CD4-positive, alpha-beta T cell treated with Interleukin-17A for 1 hour (primary cell): ENCODE data around the gene SAMD4B.
"Not testable (repeated sequence)": the region's sequence is repeated elsewhere in the genome, so short reads cannot be mapped to it uniquely, and the experiment has no call there.

Experiments
- DNase-seq: peaks from one replicate; pipeline ENCODE4 v3.0.0-alpha.2; 2020

SAMD4B gene, protein sequence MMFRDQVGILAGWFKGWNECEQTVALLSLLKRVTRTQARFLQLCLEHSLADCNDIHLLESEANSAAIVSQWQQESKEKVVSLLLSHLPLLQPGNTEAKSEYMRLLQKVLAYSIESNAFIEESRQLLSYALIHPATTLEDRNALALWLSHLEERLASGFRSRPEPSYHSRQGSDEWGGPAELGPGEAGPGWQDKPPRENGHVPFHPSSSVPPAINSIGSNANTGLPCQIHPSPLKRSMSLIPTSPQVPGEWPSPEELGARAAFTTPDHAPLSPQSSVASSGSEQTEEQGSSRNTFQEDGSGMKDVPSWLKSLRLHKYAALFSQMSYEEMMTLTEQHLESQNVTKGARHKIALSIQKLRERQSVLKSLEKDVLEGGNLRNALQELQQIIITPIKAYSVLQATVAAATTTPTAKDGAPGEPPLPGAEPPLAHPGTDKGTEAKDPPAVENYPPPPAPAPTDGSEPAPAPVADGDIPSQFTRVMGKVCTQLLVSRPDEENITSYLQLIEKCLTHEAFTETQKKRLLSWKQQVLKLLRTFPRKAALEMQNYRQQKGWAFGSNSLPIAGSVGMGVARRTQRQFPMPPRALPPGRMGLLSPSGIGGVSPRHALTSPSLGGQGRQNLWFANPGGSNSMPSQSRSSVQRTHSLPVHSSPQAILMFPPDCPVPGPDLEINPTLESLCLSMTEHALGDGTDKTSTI

DNA sequence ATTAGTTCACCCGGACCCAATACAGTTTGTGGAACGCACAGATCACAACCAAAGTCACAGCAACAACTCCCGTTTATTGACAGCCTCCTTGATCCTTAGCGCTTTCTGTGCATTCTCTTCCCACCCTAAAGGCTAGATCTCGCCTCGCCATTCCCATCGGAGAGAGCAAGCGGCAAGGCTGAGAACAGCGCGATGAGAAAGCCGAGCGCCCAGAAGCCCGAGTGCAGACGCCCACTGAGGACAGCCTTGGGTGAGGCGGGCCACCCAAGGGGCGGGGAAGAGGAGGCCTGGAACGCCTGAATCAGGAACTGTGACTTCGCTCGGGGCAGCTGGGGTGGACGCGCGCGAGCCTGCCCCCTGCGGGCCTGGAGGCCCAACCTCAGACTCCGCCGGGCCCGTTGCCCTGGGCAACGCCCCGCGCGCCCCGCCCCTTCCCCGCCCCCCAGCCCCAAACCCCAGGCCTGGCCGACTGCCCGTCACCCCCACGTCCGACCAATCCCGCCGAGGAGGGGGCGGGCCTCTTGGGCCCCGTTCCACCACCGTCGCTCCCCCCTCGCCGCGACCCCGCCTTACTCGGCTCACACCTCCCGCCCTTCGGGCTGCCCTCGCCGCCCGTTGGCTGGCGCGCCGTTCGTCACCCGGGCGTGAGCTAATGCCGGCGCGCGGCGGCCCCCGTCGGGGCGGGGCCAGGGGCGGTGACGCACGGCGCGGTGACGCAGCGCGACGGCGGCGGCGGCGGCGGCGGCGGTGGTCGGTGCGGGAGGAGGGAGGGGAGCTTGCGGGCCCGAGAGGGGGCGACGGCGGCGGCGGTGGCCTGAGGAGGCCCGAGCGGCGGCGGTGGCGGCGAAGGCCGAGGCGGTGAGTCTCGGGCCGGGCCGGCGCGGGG, at the start of gene SAMD4B:
SAMD4B (plus strand) TSS at position 703 of the 886 bp plus-strand sequence. CDS start 14,473 bp downstream, outside the sequence.
- DNase-seq = peak; percentile 99

DNA sequence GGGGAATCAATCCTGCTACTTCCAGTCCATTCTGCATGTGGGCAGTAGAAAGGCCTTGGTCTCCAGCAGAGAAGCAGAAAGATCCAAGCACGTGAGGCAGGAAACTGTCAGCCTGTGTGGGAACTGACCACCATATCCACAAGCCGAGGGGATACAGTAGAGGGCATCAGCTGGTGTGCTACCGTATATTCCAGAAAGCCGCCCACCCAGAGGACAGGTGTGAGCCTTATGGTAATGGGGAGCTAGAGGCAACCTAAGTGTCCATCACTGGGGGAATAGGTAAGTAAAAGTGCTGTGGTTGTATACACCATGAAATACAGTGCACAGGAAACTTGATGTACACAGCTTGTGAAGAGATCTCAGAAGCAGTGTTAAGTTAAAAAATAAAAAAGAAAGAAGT, 48.8 kb upstream of the SAMD4B start:
- DNase-seq = no peak

DNA sequence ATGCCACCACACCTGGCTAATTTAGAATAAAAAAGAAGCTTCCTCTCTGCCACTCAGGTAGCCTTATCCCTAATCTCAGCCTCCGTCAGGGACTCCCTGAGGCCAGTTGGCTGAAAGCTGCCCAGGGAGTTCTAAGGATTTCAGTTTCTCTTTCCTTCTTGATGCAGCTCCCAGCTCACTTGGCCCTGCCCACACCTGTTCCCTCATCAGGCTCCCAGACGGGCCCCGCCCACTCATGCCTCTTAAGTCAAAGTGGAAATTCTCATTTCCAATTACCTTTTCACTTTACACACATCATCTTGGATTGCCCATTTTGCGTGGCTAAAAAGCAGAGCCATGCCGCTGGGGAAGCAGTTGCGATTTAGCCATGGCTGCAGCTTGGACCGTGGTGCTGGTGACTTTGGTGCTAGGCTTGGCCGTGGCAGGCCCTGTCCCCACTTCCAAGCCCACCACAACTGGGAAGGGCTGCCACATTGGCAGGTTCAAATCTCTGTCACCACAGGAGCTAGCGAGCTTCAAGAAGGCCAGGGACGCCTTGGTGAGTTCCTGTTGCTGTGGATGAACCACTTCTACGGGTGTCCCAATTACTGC, 46.1 kb upstream of the SAMD4B start, which contains the start of gene IFNL1:
IFNL1 (plus strand) TSS at position 353 of the 591 bp plus-strand sequence; CDS start at position 368, 15 bp downstream.
- no peak for DNase-seq

DNA sequence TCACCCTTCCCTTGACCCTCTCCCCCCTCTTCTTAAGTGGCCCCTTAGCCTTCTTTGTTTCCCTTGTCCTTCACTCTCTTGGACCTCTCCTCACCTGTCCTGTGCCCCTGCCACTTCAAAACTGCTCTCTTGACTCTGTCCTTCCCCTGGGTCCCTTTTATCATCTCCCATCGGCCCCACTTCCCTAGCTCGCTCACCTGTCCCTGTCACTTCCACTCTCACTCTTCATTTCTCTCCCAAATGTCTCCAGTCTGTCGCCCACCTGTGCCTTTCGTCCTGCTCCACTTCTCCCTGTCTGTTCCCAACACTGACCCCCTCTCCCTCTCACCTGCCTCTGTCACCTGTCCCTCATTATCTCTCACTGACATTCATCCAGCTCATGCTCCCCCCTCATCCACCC, 45.3 kb upstream of the SAMD4B start:
- no peak for DNase-seq

DNA sequence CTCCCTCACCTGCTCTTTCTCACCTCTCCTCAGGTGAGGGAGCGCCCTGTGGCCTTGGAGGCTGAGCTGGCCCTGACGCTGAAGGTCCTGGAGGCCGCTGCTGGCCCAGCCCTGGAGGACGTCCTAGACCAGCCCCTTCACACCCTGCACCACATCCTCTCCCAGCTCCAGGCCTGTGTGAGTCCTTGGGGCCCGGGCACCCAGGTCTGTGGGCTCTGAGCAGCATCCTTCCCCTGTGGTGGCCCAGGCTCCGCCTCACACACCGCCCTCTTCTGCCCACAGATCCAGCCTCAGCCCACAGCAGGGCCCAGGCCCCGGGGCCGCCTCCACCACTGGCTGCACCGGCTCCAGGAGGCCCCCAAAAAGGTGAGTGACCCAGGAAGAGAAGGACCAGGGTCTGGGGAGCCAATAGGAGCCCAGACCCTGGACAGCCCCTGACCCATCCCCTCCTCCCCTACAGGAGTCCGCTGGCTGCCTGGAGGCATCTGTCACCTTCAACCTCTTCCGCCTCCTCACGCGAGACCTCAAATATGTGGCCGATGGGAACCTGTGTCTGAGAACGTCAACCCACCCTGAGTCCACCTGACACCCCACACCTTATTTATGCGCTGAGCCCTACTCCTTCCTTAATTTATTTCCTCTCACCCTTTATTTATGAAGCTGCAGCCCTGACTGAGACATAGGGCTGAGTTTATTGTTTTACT, 44.1 kb upstream of the SAMD4B start:
- DNase-seq = peak; percentile 72

DNA sequence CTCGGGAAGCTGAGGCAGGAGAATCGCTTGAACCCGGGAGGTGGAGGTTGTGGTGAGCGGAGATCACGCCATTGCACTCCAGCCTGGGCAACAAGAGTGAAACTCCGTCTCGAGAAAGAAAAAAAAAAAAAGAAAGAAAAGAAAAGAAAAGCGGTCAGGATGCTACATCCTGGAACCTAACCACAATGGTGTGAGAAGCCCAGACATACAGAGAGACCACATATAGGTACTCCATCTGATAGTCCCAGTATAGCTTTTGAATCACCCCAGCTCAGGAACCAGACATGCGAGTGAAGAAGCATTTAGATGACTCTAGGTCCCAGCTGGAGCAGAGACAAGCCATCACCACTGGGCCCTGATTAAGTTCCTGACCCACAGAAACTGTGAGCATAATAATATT, 42.8 kb upstream of the SAMD4B start:
- DNase-seq = peak; percentile 40

DNA sequence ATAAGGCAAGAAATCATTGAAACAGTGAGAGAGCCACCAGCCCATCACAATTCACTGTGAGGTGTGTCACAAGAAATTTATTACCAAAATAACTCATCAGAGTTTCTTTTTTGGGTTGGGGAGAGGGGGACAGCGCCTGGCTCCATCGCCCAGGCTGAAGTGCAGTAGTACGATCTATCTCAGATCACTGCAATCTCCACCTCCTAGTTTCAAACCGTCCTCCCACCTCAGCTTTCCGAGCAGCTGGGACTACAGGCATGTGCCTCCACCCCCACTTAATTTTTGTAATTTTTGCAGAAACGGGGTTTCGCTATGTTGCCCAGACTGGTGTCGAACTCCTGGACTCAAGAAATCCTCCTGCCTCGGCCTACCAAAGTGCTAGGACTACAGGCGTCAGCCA, 42.4 kb upstream of the SAMD4B start:
- DNase-seq = no peak

DNA sequence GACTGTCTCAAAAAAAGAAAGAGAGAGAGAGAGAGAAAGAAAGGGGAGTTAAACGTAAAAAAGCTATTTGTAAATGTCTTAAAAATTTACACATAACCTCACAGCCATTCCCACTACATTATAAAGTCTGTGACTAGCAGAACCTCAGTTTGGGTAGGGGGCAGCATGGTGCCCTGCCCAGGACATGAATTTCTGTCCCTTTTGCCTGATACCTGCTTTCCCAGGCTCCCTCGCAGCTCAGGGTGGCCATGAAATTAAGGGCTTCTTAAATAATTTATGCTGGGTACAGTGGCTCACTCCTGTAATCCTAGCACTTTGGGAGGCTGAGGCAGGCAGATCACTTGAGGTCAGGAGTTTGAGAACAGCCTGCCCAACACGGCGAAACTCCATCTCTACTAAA, 41.2 kb upstream of the SAMD4B start:
- DNase-seq = no peak

DNA sequence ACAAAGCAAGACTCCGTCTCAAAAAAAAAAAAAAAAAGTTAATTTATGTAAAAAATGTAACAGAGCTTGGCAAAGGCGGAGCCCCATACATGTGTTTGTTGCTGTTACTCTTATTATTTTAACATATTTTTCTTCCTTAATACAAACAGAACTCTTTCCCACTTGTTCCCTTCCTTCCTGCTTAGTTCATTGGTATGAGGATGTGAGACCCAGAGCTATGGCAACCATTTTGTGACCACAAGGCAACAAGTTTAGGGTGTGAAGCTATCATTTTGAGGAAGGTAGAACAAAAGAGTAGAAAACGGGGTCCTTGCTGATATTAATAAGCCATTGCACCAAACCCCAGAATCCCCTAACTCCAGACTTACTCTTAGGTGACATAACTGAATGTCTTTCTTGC, 40.7 kb upstream of the SAMD4B start:
- no peak for DNase-seq

DNA sequence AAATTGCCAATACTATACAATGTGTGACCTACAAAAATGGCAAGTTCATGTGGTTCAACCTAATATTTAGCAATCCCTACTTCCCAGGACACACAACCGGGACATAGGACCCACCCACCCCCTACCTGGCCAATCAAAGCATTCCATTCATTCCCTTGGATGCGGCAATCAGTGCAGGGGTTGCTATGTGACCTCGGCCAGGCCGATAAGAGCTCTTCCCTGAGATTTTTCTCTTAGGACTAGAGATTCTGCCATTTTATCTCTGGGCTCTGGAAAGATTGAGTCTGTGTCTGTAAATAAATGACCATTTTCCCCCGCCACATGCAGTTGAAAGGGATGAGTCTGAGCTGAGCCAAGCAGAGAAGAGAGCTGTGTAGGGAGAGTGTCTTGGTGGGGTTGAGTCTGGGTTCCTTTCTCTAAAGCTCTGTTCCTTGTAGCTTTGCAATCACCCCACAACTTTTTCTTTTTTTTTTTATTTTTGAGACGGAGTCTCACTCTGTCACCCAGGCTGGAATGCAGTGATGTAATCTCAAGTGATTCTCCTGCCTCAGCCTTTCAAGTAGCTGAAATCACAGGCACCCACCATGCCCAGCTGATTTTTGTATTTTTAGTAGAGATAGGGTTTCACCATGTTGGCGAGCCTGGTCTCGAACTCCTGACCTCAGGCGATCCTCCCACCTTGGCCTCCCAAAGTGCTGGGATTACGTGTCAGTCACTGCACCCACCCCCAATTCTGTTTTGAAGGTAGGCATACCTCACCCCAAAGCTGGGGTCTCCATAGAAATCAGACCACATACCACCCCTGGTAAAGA, 38.6 kb upstream of the SAMD4B start:
- no peak for DNase-seq

DNA sequence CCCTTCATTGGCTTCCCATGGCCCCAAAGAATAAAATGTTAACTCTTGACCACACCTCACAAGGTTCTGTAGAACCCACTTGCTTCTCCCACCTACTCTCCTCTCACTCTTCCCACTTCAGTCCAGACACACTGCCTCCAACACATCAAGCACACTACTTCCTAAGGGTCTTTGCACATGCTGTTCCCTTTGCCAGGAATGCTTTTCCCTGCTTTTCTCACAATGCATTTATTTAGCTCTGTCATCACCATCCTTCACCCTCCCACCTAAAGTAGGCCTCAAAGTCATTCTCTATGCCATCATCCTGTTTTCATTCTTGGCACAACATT, 38.1 kb upstream of the SAMD4B start:
- no peak for DNase-seq

DNA sequence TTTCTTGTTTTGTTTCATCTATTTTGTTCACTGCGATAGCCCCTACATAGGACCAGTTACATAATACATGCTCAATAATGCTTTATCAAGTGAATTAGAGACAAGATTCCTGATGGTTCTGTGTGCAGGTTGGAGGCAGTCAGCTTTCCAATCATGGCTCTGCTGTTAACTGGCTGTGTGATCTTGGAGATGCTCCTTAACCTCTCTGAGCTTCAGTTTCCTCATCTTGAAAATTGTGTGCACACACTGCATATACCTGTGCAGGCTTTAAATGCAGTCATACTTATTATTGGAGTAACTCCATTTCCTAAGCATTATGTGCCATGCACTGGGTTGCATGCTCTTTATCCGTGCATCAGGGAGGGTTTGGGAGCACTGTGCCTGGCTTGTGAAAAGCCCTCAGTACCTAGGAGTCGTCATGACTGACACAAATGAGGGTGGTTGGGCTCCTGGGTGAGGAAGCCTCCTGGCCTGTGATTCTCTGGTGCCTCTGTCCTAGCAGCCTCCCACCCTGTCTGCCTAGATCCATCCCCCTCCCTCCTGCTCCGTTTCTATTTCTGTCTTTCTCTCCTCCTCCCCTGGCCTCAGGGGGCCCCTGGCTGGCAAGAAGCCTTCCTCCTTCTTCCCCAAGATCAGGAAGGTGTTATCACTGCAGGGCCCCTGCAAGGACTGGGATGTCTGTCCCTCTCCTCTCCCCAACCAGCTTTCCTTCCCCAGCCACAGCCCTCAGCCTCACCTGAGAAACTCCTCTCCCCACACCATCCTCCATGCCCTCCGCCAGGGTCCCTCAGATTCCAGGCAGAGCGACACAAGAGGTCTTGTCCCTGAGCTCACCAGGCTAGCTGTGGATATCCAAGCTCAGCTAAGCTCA, 37.3 kb upstream of the SAMD4B start:
- DNase-seq = no peak

DNA sequence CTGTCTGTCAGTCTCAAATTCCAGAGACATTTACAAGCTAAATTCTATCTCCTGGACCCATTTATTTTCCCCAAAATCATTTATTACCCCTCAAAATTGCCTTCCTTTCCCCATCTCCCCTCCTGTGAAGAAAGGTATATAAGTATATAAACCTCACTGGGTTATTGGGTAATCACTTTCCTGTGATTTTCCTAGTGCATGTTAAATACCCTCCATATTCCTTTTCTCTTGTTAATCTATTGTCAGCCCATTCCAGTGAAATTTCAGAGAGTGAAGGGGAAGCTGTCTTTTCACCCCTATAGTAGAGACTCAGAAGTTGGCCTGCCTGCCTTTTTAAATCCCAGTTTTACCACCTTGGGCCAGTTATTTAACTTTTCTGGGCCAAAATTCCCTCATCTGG, 36.1 kb upstream of the SAMD4B start:
- DNase-seq = no peak

DNA sequence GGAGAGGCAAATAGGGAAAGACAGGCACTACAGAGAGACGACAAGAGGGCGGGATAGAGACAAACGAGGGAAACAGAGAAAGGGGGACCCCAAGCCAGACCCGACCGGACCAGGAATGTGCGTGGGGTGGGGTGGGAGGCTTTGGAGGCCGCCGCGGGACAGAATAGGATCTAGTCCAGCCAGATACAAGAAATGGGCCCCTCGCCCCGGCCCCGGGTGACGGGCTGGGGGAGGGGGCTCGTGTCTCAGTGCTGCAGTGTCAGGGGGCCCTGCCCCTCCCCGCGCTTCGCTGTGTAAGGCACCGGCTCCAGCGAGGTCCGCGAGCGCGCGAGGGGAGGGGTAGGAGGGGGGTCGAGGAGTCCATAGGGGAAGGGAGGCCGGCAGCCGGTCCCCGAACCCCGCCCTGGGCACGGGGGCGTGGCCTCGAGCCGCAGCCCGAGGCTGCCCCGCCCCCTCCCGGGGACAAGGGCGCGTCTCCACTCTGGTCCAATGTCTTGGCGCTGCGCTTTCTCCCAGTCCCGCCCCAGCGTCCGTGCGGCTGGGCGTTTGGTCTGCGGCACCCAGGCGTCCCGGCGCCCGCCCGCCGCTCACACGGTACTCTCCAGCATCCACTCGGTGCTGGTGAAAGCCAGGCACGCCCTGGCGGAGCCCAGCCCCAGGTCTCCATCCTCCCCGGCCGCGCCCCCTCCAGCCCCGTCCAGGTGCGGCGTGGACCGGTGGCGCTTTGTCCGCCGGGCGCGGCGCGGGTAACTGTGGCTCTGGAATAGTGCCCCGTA, 35.0 kb upstream of the SAMD4B start:
- DNase-seq = no peak

DNA sequence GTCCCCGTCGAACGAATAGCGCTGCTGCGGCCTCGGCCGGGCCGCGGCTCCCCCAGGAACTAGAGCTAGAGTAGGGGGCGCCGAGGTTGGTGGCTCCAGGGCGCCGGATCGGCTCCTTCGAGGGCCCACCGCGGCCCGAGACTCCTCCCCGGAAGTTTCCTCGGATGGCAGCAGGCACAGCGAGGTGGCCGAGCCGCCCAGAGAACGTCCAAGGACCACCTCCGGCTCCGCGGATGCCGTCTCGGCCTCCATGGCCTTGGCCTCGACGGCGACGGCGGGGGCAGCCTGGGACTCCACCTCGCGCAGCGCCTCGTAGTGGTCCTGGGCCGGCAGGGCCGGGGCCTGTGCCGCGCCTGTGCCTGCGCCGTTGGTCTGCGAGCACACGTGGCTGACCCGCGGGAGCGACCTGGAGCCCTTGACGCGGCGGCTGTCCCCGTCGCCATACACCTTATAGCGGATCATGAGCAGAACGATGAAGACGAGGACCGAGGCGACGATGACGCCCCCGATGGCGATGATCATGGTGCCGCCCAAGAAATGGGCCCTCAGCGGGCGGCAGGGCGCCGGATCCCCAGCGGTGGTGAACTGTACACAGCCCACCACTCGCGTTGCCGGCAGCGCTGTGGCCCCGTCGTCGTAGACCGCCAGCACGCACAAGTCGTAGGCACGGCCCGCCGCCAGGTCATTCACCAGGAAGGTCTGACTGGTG, 34.2 kb upstream of the SAMD4B start:
- no peak for DNase-seq

DNA sequence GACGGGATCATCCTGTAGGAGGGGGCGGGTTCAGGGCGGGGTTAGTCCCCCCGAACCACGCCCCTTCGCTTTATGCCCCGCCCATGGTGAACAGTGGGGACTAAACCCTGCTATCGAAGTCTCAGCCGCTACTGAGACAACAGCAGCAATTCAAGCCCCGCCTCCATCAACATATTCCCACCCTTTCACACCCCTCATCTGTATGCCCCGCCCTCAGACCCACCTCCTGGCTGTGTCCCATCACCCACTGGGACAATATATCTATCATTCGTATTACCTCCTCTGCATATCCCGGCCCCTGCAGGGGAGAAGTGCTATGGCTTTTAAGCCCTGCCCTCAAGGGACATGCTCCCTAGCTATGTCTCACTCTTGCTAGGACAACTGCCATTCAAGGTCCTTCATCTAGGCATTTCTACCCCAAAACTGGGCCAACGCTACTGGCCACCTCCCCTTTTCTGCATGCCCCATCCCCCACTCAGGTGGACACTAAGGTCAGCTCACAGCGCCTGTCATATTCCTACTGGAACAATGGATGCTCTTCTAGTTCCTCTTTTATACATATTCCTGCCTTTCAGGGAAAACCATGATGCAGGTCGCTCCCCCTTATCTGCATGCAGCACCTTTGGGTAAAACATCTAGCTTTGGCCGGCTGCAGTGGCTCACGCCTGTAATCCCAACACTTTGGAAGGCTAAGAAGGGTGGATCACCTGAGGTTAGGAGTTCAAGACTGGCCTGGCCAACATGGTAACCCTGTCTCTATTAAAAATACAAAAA, 33.5 kb upstream of the SAMD4B start:
- DNase-seq = no peak

DNA sequence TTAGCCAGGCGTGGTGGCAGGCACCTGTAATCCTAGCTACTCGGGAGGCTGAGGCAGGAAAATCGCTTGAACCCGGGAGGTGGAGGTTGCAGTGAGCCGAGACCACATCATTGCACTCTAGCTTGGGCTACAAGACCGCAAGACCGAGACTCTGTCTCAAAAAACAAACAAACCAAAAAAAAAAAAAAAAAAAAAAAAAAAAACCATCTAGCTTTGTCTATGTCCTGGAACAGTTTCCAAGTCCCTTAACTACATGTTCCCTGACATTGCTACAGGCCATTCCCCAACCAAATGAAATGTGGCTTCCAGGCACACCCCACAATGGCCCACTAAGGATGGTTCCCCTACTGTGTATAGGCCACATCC, 32.9 kb upstream of the SAMD4B start:
- DNase-seq = not testable (repeated sequence)
